GM12892 (cell line): ENCODE results near the gene HES1.
"Not testable (repeated sequence)": the region's sequence is repeated elsewhere in the genome, so short reads cannot be mapped to it uniquely, and the experiment has no call there.

Experiments used
- DNase-seq: peaks from one replicate; pipeline ENCODE4 v3.0.0; 2011; ENCODE audit not compliant: insufficient read length
- FAIRE-seq: peaks from 2 replicates; lab custom pipeline; 2011; peaks lifted over from hg19 to GRCh38; lab: Jason Lieb, UNC
- POLR2A ChIP-seq: IDR thresholded peaks from 2 replicates; pipeline ENCODE4 v1.6.1; 2011; ENCODE audit warnings: low read depth, low read length, control low read depth
- POLR2AphosphoS5 ChIP-seq: IDR thresholded peaks from 2 replicates; pipeline ENCODE4 v1.6.1; 2011; ENCODE audit warnings: low read depth, low read length, control low read depth
- TAF1 ChIP-seq: IDR thresholded peaks from 2 replicates; pipeline ENCODE4 v1.6.1; 2011; ENCODE audit warnings: low read depth, mild to moderate bottlenecking, control low read depth, low read length, borderline replicate concordance

The HES1 gene

GRCh38 chr3:194119831-194120590 lies 15.9 kb upstream of the HES1 start:
- no peak for DNase-seq
- TF ChIP-seq POLR2AphosphoS5 (no peak), TAF1 (no peak), POLR2A (no peak)
- FAIRE-seq: no peak

DNA sequence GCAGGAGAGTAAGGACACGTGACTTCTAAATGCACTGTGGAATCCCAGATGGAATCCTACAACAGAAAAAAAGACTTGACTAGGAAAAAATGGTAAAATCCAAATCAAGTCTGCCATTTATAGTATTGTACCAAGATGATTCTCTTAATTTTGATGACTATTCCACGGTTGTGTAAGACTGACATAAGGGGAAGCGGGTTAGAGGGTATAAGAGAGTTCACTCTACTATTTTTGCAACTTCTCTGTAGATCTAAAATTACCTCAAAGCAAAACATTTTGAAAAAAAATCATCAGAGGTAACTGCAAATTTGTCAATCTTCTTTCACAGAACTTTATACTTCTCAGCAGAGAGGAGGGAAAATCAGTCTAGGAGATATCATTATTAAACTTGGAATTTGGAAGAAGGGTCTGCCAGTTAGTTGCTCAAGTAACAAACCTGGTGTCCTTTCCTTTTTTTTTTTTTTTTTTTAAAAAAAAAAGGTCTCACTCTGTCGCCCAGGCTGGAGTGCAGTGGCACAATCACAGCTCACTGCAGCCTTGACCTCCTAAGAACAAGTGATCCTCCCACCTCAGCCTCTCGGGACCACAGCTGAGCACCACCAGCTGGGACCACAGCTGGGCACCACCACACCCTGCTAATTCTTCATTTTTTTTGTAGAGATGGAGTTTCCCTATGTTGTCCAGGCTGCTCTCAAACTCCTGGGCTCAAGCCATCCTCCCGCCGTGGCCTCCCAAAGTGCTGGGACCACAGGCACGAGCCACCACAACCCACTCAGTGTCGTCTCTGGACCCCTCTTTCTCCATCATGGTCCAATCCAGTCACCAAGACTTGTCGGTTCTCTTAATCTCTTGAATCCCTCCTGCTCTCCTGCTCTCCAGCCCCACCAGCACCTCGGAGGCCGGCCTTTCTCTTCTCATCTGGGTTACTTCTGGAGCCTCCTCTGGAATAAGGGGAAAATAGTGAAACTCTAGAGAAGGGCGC lies 14.9 kb upstream of the HES1 start:
- DNase-seq (no peak), FAIRE-seq (no peak)
- TF ChIP-seq TAF1: no peak

- TF ChIP-seq POLR2A: no peak
- TF ChIP-seq POLR2AphosphoS5: no peak
- no peak for TF ChIP-seq TAF1
- DNase-seq: no peak
- no peak for FAIRE-seq
Measured at GRCh38 chr3:194121891-194122631, 13.9 kb upstream of the HES1 start.

DNA sequence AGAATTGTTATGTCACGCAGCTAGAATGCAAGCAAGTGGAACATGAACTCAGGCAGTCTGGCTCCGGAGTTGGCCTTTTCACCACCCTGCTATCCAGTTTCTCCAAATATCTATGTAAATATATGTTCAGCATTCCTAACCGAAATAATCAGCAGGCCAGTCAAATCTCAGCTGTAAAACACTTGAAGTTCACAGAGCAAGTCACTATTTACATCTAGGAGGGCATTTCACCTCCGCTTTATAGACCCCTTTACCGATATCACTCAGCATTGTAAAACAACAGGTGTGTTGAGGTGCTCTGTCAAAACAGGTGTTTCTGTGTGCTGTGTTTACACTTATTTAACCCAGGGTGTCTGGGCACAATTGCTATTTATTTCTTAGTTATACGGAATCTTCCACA lies 12.2 kb upstream of the HES1 start:
- TF ChIP-seq POLR2AphosphoS5: no peak
- no peak for TF ChIP-seq TAF1
- no peak for TF ChIP-seq POLR2A
- FAIRE-seq (no peak), DNase-seq (no peak)

- FAIRE-seq (no peak), DNase-seq (no peak)
- TF ChIP-seq POLR2AphosphoS5 (no peak), POLR2A (no peak), TAF1 (no peak)
Measured at GRCh38 chr3:194124193-194124592, 11.8 kb upstream of the HES1 start.

DNA sequence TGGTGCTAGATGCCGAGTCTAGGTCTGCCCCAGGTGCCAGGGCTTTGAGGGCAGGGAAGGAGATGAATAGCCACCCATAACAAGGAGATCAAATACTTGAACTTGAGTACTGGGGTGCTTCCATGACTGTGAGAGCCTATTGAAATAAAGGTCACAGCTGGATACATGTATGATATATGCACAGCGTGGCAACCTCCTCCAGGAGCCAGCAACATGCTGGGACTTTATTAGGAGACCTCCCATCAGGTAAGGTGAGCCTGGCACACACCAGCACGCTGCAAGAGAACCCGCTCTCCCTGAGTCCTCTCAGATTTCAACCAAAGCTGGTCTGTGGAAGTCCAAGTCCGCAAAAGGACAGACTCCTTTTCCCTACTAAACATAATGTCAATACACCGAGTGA lies 10.5 kb upstream of the HES1 start:
- no peak for DNase-seq
- no peak for FAIRE-seq
- TF ChIP-seq POLR2A (no peak), POLR2AphosphoS5 (no peak), TAF1 (no peak)

GRCh38 chr3:194126790-194127189 lies 9.2 kb upstream of the HES1 start:
- FAIRE-seq (no peak), DNase-seq (no peak)
- TF ChIP-seq TAF1 (no peak), POLR2AphosphoS5 (no peak), POLR2A (no peak)

DNA sequence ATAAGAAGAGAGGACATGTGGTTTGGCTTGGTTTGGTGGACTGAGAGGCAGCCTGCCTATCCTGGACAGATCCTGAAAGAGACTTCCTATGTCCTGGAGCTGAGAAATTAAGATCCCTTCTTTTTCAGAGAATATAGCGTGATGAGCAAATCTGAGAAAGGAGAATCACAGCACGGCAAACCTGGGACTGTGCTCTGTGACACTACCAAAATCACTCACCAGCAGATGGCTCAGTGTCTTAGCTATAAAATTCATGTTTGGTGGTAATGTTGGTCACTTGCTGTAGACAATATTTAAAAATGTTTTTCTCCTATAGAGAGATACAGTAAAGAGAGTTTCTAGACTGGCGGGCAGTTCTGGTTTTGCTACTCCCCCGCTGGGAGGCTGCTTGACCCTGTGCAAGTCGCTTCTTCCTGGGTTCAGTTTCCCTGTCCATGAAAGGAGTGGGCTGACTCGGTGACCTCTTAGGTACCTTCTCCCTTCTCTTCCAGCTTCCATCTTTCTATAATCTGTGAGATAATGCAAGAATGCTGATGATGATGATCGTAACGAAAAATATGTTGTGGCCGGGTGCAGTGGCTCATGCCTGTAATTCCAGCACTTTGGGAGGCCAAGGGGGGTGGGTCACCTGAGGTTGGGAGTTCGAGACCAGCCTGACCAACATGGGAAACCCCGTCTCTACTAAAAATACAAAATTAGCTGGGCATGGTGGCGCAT lies 7.6 kb upstream of the HES1 start:
- TF ChIP-seq TAF1 (no peak), POLR2AphosphoS5 (no peak), POLR2A (no peak)
- DNase-seq (no peak), FAIRE-seq (peak; percentile 46)

GRCh38 chr3:194128919-194129295 lies 7.0 kb upstream of the HES1 start:
- DNase-seq, FAIRE-seq: not testable (repeated sequence)

- DNase-seq: no peak
- TF ChIP-seq TAF1: no peak
- no peak for TF ChIP-seq POLR2AphosphoS5
- no peak for TF ChIP-seq POLR2A
- no peak for FAIRE-seq
Measured at GRCh38 chr3:194129581-194130133, 6.3 kb upstream of the HES1 start.

- no peak for TF ChIP-seq POLR2AphosphoS5
- no peak for TF ChIP-seq TAF1
- TF ChIP-seq POLR2A: no peak
- DNase-seq (no peak), FAIRE-seq (no peak)
Measured at GRCh38 chr3:194130188-194130587, 5.8 kb upstream of the HES1 start.
